ENCODE results near the gene TMOD1. TPM values are rescaled to one million over a fixed set of nuclear protein-coding genes. Genes with fewer than 3 reads are reported as not detected.
"Not testable (repeated sequence)": the region's sequence is repeated elsewhere in the genome, so short reads cannot be mapped to it uniquely, and the experiment has no call there.

Gene TMOD1
- total and polyA plus RNA-seq, 10 donors = 1.6 to 5.8 (median 2.7) TPM

- Histone ChIP-seq H3K36me3 (no peaks in the 10 kb centered on the region), H3K4me3 (no peak overlapping the region), H3K9me3 (no peaks in the 10 kb centered on the region), H3K27ac (no peak overlapping the region), H3K4me1 (peaks cover 0 to 14% (median 4%) of the 10 kb centered on the region in 6 donors), H3K27me3 (replicated peaks in 1 of 7) (no peaks in the 10 kb centered on the region)
- TF ChIP-seq POLR2AphosphoS5 (IDR thresholded peaks at IDR 0.05) = no peak
- no peak for TF ChIP-seq POLR2A (IDR thresholded peaks at IDR 0.05)
- TF ChIP-seq, protein P1, sequence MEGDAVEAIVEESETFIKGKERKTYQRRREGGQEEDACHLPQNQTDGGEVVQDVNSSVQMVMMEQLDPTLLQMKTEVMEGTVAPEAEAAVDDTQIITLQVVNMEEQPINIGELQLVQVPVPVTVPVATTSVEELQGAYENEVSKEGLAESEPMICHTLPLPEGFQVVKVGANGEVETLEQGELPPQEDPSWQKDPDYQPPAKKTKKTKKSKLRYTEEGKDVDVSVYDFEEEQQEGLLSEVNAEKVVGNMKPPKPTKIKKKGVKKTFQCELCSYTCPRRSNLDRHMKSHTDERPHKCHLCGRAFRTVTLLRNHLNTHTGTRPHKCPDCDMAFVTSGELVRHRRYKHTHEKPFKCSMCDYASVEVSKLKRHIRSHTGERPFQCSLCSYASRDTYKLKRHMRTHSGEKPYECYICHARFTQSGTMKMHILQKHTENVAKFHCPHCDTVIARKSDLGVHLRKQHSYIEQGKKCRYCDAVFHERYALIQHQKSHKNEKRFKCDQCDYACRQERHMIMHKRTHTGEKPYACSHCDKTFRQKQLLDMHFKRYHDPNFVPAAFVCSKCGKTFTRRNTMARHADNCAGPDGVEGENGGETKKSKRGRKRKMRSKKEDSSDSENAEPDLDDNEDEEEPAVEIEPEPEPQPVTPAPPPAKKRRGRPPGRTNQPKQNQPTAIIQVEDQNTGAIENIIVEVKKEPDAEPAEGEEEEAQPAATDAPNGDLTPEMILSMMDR (IDR thresholded peaks at IDR 0.05 in 8 of 11, conservative IDR thresholded peaks at IDR 0.05 in 3 of 11) = no peak
- no peak for DNase-seq
- 88 to 95% (median 90%) methylated on average over 1 of the region's 1 CpG for WGBS, 5 donors
- intact Hi-C loops (cut with DNase I; ENCODE audit: low total_unique reads) = no loop called here
These were observed 70.2 kb downstream of the TMOD1 start for GRCh38 chr9:97571664-97572063.

DNA sequence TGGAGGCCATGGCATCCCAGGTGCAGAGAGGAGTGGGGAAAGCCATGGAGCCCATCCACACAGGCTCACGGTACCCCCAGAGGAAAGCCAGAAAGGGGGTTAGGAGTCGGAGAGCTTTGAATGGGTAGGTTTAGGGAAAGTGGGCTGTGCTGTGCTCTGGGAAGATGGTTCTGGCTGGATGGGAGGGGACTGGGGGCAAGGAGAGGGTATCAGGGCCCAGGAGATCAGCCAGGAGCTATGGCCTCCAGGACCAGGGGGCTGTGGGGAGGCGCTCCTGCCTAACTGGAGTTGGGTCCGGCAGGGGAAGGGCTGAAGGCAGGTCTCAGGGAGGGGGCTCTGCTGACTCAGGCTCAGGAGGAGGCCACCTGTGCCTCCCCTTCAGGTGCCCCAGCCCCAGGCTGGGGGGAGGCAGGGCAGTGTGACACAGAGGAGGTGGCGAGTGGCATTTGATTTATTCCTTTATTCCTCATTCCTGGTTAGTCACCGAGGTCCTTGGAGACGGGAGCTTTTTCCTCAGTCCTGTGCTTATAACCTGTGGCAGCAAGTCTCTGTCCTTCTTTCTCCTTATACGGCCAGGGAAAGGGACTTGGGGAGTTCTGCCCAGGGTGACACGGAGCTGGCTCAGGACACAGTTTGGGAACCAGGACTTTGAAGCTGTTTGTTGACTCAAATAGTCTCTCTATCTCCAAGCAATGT lies 70.9 kb downstream of the TMOD1 start:
- TF ChIP-seq POLR2AphosphoS5 (IDR thresholded peaks at IDR 0.05) (no peak), POLR2A (IDR thresholded peaks at IDR 0.05) (no peak)
- TF ChIP-seq, protein P1 (IDR thresholded peaks at IDR 0.05 in 8 of 11, conservative IDR thresholded peaks at IDR 0.05 in 3 of 11) = no peak
- intact Hi-C loops (cut with DNase I; ENCODE audit: low total_unique reads) = no loop called here
- peaks cover 0 to 14% (median 4%) of the 10 kb centered on the region in 6 donors for H3K4me1 ChIP-seq
- no peaks in the 10 kb centered on the region for H3K36me3 ChIP-seq
- no peaks in the 10 kb centered on the region for H3K27me3 ChIP-seq (replicated peaks in 1 of 7)
- no peaks in the 10 kb centered on the region for H3K9me3 ChIP-seq
- no peak overlapping the region for H3K27ac ChIP-seq
- WGBS, 5 donors = 74 to 94% (median 89%) methylated on average over 9 of the region's 9 CpGs
- DNase-seq = no peak
- H3K4me3 ChIP-seq = no peak overlapping the region

GRCh38 chr9:97572892-97573365 lies 71.5 kb downstream of the TMOD1 start:
- no peak overlapping the region for H3K27ac ChIP-seq
- WGBS, 5 donors = 80 to 94% (median 88%) methylated on average over 5 to 6 of the region's 6 CpGs
- H3K9me3 ChIP-seq = no peaks in the 10 kb centered on the region
- H3K4me3 ChIP-seq = no peak overlapping the region
- DNase-seq = peak; percentile 25
- no peak for TF ChIP-seq POLR2AphosphoS5 (IDR thresholded peaks at IDR 0.05)
- TF ChIP-seq, protein P1 (IDR thresholded peaks at IDR 0.05 in 8 of 11, conservative IDR thresholded peaks at IDR 0.05 in 3 of 11) = no peak
- no peak for TF ChIP-seq POLR2A (IDR thresholded peaks at IDR 0.05)
- no peaks in the 10 kb centered on the region for H3K36me3 ChIP-seq
- intact Hi-C loops (cut with DNase I; ENCODE audit: low total_unique reads) = no loop called here
- peaks cover 0 to 14% (median 4%) of the 10 kb centered on the region in 6 donors for H3K4me1 ChIP-seq
- no peaks in the 10 kb centered on the region for H3K27me3 ChIP-seq (replicated peaks in 1 of 7)

- TF ChIP-seq, protein P1 (IDR thresholded peaks at IDR 0.05 in 8 of 11, conservative IDR thresholded peaks at IDR 0.05 in 3 of 11) = no peak
- no peak for TF ChIP-seq POLR2AphosphoS5 (IDR thresholded peaks at IDR 0.05)
- no peak for TF ChIP-seq POLR2A (IDR thresholded peaks at IDR 0.05)
- intact Hi-C loops (cut with DNase I; ENCODE audit: low total_unique reads) = no loop called here
- WGBS, 5 donors = 84 to 95% (median 90%) methylated on average over 5 of the region's 5 CpGs
- Histone ChIP-seq H3K36me3 (no peaks in the 10 kb centered on the region), H3K4me1 (peaks cover 0 to 14% (median 4%) of the 10 kb centered on the region in 6 donors), H3K27ac (no peak overlapping the region), H3K27me3 (replicated peaks in 1 of 7) (no peaks in the 10 kb centered on the region), H3K4me3 (no peak overlapping the region), H3K9me3 (no peaks in the 10 kb centered on the region)
- DNase-seq = peak; percentile 35
These were observed 72.1 kb downstream of the TMOD1 start for GRCh38 chr9:97573482-97574073.

- H3K9me3 ChIP-seq; intact Hi-C loops (cut with DNase I; ENCODE audit: low total_unique reads); H3K36me3 ChIP-seq; H3K27ac ChIP-seq; H3K27me3 ChIP-seq (replicated peaks in 1 of 7): not testable (repeated sequence)
- peak; percentile 74 for DNase-seq
- peak overlapping the region in 1 of 8 donors; percentile 65 for H3K4me3 ChIP-seq
- WGBS, 5 donors = 91 to 97% (median 95%) methylated on average over 8 to 47 of the region's 47 CpGs
- H3K4me1 ChIP-seq = peaks cover 0 to 14% (median 4%) of the 10 kb centered on the region in 6 donors
These were observed 72.7 kb downstream of the TMOD1 start for GRCh38 chr9:97574101-97574571.
